Esophagus muscularis mucosa (tissue), 3 donors: ENCODE measurements around the gene CNDP1.

Experiments used
- CTCF ChIP-seq, 3 experiments: fragments of 200-600 bp in 2 of 3; fragments of 450-650 bp in 1 of 3; sonication (generic) in 2 of 3; IDR thresholded peaks; one replicate each; pipeline ENCODE4 v1.5.1; 2017 to 2019; ENCODE audit warnings: antibody characterized with exemption in 3 of 3, mild to moderate bottlenecking in 2 of 3, moderate library complexity in 1 of 3
- POLR2A ChIP-seq: fragments of 450-650 bp; IDR thresholded peaks from one replicate; pipeline ENCODE4 v1.6.1; 2017; ENCODE audit warnings: antibody characterized with exemption, moderate library complexity, mild to moderate bottlenecking, low read depth
- POLR2AphosphoS5 ChIP-seq, 2 donors: sonication (generic); formaldehyde crosslinking; IDR thresholded peaks; one replicate each; pipeline ENCODE4 v1.6.1; 2017; ENCODE audit warnings: antibody characterized with exemption in 2 of 2

- TF ChIP-seq POLR2A (no peak), CTCF (IDR thresholded peaks at IDR 0.05) (no peak), POLR2AphosphoS5 (IDR thresholded peaks at IDR 0.05) (no peak)
Observed at GRCh38 chr18:74540652-74541421, 6.5 kb downstream of the CNDP1 start.
